ENCODE data around the gene PPFIBP2.

Gene PPFIBP2

GRCh38 chr11:7527029-7527428 lies 13.2 kb downstream of the PPFIBP2 start:
- DNase-seq (ENCODE audit: low read depth) = no peak

GRCh38 chr11:7528514-7529049 lies 14.8 kb downstream of the PPFIBP2 start:
- DNase-seq (ENCODE audit: low read depth) = no peak

GRCh38 chr11:7530013-7530640 lies 16.3 kb downstream of the PPFIBP2 start:
- DNase-seq (ENCODE audit: low read depth) = no peak

- DNase-seq (ENCODE audit: low read depth) = no peak
These were observed 17.2 kb downstream of the PPFIBP2 start for GRCh38 chr11:7531011-7531410.

GRCh38 chr11:7532405-7533145 lies 18.8 kb downstream of the PPFIBP2 start:
- no peak for DNase-seq (ENCODE audit: low read depth)

GRCh38 chr11:7533199-7534041 lies 19.6 kb downstream of the PPFIBP2 start:
- DNase-seq (ENCODE audit: low read depth) = no peak

- DNase-seq (ENCODE audit: low read depth) = no peak
These were observed 20.2 kb downstream of the PPFIBP2 start for GRCh38 chr11:7534042-7534378.

GRCh38 chr11:7536100-7536499 lies 22.3 kb downstream of the PPFIBP2 start:
- DNase-seq (ENCODE audit: low read depth) = no peak

- DNase-seq (ENCODE audit: low read depth) = no peak
These were observed 23.5 kb downstream of the PPFIBP2 start for GRCh38 chr11:7537265-7537664.

- DNase-seq (ENCODE audit: low read depth) = no peak
These were observed 24.2 kb downstream of the PPFIBP2 start for GRCh38 chr11:7538031-7538430.

- DNase-seq (ENCODE audit: low read depth) = no peak
These were observed 25.0 kb downstream of the PPFIBP2 start for GRCh38 chr11:7538466-7539454.

- DNase-seq (ENCODE audit: low read depth) = no peak
These were observed 27.2 kb downstream of the PPFIBP2 start for GRCh38 chr11:7540830-7541555.

GRCh38 chr11:7543302-7543701 lies 29.5 kb downstream of the PPFIBP2 start:
- DNase-seq (ENCODE audit: low read depth) = no peak

GRCh38 chr11:7544021-7544420 lies 30.2 kb downstream of the PPFIBP2 start:
- no peak for DNase-seq (ENCODE audit: low read depth)

- DNase-seq (ENCODE audit: low read depth) = no peak
These were observed 31.8 kb downstream of the PPFIBP2 start for GRCh38 chr11:7545611-7546010.

GRCh38 chr11:7546324-7546791 lies 32.6 kb downstream of the PPFIBP2 start:
- DNase-seq (ENCODE audit: low read depth) = no peak

GRCh38 chr11:7547687-7548086 lies 33.9 kb downstream of the PPFIBP2 start:
- no peak for DNase-seq (ENCODE audit: low read depth)

- no peak for DNase-seq (ENCODE audit: low read depth)
These were observed 35.0 kb downstream of the PPFIBP2 start for GRCh38 chr11:7548659-7549274.

- no peak for DNase-seq (ENCODE audit: low read depth)
These were observed 35.9 kb downstream of the PPFIBP2 start for GRCh38 chr11:7549681-7550080.

GRCh38 chr11:7551571-7551970 lies 37.8 kb downstream of the PPFIBP2 start:
- no peak for DNase-seq (ENCODE audit: low read depth)
